Neural cell (in vitro differentiated cells): ENCODE measurements around the gene CSF2RB.

ENCODE experiments used
- EP300 ChIP-seq: fragments of 450-650 bp; conservative IDR thresholded peaks from 2 replicates; pipeline ENCODE4 v1.6.1; 2014; ENCODE audit warnings: antibody characterized with exemption, mild to moderate bottlenecking, moderate library complexity; ENCODE audit not compliant: poor library complexity, severe bottlenecking
- EZH2 ChIP-seq: fragments of 200-600, 300-800 bp; shearing (Covaris generic), sonication (generic); IDR thresholded peaks from 2 replicates; pipeline ENCODE4 v1.6.1; 2014; ENCODE audit warnings: antibody characterized with exemption, low read length, borderline replicate concordance, mild to moderate bottlenecking; ENCODE audit not compliant: insufficient read depth, poor library complexity, severe bottlenecking
- MXI1 ChIP-seq: fragments of 450-650 bp; conservative IDR thresholded peaks from 2 replicates; pipeline ENCODE4 v1.6.1; 2014; ENCODE audit warnings: antibody characterized with exemption, mild to moderate bottlenecking; ENCODE audit not compliant: poor library complexity, severe bottlenecking
- POLR2AphosphoS5 ChIP-seq: IDR thresholded peaks from 2 replicates; pipeline ENCODE4 v1.6.1; 2012
- RAD21 ChIP-seq: fragments of 450-650 bp; conservative IDR thresholded peaks from 2 replicates; pipeline ENCODE4 v1.6.1; 2014; ENCODE audit warnings: antibody characterized with exemption, mild to moderate bottlenecking, moderate library complexity
- TAF1 ChIP-seq: IDR thresholded peaks from 2 replicates; pipeline ENCODE4 v1.6.1; 2012; ENCODE audit warnings: low read depth
- TF ChIP-seq, protein P1 (sequence below): fragments of 450-650 bp; IDR thresholded peaks from 2 replicates; pipeline ENCODE4 v1.5.1; 2014; ENCODE audit warnings: antibody characterized with exemption, mild to moderate bottlenecking, moderate library complexity; ENCODE audit not compliant: poor library complexity, severe bottlenecking

- TF ChIP-seq, protein P1, sequence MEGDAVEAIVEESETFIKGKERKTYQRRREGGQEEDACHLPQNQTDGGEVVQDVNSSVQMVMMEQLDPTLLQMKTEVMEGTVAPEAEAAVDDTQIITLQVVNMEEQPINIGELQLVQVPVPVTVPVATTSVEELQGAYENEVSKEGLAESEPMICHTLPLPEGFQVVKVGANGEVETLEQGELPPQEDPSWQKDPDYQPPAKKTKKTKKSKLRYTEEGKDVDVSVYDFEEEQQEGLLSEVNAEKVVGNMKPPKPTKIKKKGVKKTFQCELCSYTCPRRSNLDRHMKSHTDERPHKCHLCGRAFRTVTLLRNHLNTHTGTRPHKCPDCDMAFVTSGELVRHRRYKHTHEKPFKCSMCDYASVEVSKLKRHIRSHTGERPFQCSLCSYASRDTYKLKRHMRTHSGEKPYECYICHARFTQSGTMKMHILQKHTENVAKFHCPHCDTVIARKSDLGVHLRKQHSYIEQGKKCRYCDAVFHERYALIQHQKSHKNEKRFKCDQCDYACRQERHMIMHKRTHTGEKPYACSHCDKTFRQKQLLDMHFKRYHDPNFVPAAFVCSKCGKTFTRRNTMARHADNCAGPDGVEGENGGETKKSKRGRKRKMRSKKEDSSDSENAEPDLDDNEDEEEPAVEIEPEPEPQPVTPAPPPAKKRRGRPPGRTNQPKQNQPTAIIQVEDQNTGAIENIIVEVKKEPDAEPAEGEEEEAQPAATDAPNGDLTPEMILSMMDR = no peak
- TF ChIP-seq TAF1 = no peak
- no peak for TF ChIP-seq MXI1
- TF ChIP-seq EZH2 = no peak
- TF ChIP-seq RAD21 = no peak
- no peak for TF ChIP-seq POLR2AphosphoS5
- no peak for TF ChIP-seq EP300
These were observed 64.0 kb downstream of the CSF2RB start for GRCh38 chr22:36977401-36977861.
